NB4 (cell line): ENCODE measurements around the gene ADAM10.

Experiments used
- POLR2A ChIP-seq: IDR thresholded peaks from 2 replicates; pipeline ENCODE4 v1.6.1; 2011; ENCODE audit warnings: mild to moderate bottlenecking; ENCODE audit not compliant: insufficient read length; ENCODE audit errors: extremely low read depth
- TF ChIP-seq, protein P1 (sequence below): IDR thresholded peaks from one replicate; pipeline ENCODE4 v1.5.1; 2012; ENCODE audit warnings: low read depth, low read length
- TF ChIP-seq, protein P2 (sequence below): IDR thresholded peaks from 2 replicates; pipeline ENCODE4 v1.6.1; 2011; ENCODE audit warnings: low read depth, low read length

DNA sequence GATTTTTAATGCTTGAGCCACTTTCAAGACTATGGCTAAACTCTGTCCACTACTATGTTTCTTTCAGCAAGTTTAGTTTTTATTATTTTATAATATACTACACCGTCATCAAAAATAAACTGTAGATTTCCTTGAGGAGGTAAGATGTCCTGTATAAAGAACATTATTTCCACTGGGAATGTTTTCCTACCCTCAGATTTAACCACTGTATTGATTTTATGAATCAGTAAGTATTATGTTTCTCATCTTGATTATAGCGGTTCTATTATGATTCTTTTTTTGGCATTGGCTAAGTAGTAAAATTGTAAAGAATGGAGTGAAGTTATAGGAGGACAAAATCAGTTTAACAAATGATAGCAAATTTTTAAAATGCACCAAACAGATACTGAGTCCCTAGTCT is 44.4 kb downstream of the ADAM10 start:
- TF ChIP-seq POLR2A: no peak
- TF ChIP-seq, protein P1, sequence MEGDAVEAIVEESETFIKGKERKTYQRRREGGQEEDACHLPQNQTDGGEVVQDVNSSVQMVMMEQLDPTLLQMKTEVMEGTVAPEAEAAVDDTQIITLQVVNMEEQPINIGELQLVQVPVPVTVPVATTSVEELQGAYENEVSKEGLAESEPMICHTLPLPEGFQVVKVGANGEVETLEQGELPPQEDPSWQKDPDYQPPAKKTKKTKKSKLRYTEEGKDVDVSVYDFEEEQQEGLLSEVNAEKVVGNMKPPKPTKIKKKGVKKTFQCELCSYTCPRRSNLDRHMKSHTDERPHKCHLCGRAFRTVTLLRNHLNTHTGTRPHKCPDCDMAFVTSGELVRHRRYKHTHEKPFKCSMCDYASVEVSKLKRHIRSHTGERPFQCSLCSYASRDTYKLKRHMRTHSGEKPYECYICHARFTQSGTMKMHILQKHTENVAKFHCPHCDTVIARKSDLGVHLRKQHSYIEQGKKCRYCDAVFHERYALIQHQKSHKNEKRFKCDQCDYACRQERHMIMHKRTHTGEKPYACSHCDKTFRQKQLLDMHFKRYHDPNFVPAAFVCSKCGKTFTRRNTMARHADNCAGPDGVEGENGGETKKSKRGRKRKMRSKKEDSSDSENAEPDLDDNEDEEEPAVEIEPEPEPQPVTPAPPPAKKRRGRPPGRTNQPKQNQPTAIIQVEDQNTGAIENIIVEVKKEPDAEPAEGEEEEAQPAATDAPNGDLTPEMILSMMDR: no peak
- TF ChIP-seq, protein P2, sequence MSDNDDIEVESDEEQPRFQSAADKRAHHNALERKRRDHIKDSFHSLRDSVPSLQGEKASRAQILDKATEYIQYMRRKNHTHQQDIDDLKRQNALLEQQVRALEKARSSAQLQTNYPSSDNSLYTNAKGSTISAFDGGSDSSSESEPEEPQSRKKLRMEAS: no peak
